NB4 (cell line): ENCODE measurements around the gene CPNE2.

ENCODE experiments used
- POLR2A ChIP-seq: IDR thresholded peaks from 2 replicates; pipeline ENCODE4 v1.6.1; 2011; ENCODE audit warnings: mild to moderate bottlenecking; ENCODE audit not compliant: insufficient read length; ENCODE audit errors: extremely low read depth
- TF ChIP-seq, protein P1 (sequence below): IDR thresholded peaks from one replicate; pipeline ENCODE4 v1.5.1; 2012; ENCODE audit warnings: low read depth, low read length
- TF ChIP-seq, protein P2 (sequence below): IDR thresholded peaks from 2 replicates; pipeline ENCODE4 v1.6.1; 2011; ENCODE audit warnings: low read depth, low read length

DNA sequence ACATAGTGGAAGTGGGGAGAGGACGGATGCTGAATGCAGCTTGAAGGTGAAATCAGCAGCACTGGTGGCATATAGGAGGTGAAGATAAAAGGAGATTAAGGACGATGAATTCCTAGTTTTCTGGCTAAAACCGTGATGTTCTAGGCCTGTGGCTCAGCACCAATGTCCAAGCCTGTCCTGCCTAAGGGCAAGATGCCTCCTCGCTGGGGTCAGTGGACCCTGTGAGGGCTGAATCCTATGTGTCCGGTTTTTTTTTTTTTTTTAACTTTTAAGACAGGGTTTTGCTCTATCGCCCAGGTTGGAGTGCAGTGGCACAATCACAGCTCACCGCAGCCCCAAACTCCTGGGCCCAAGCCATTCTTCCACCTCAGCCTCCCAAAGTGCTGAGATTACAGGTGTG is 12.8 kb downstream of the CPNE2 start:
- TF ChIP-seq, protein P1, sequence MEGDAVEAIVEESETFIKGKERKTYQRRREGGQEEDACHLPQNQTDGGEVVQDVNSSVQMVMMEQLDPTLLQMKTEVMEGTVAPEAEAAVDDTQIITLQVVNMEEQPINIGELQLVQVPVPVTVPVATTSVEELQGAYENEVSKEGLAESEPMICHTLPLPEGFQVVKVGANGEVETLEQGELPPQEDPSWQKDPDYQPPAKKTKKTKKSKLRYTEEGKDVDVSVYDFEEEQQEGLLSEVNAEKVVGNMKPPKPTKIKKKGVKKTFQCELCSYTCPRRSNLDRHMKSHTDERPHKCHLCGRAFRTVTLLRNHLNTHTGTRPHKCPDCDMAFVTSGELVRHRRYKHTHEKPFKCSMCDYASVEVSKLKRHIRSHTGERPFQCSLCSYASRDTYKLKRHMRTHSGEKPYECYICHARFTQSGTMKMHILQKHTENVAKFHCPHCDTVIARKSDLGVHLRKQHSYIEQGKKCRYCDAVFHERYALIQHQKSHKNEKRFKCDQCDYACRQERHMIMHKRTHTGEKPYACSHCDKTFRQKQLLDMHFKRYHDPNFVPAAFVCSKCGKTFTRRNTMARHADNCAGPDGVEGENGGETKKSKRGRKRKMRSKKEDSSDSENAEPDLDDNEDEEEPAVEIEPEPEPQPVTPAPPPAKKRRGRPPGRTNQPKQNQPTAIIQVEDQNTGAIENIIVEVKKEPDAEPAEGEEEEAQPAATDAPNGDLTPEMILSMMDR: no peak
- TF ChIP-seq POLR2A: no peak
- TF ChIP-seq, protein P2, sequence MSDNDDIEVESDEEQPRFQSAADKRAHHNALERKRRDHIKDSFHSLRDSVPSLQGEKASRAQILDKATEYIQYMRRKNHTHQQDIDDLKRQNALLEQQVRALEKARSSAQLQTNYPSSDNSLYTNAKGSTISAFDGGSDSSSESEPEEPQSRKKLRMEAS: no peak
